ENCODE results near the gene CHAD. TPM values are rescaled to one million over a fixed set of nuclear protein-coding genes. Genes with fewer than 3 reads are reported as not detected.

Gene CHAD
- total and polyA plus RNA-seq, 2 of the 13 experiments (the other 11 are each of a cell fraction or from before 2014, with no cell fraction given): 1.4 TPM; not detected in 1

- Histone ChIP-seq H3K79me2 (ENCODE audit: insufficient read depth, low read length) (no peaks in the 10 kb centered on the region), H4K20me1 (ENCODE audit: insufficient read depth, low read length) (no peaks in the 10 kb centered on the region), H3K36me3 (replicated peaks in 1 of 2; ENCODE audit: control insufficient read depth in 1 of 2, insufficient read depth in 2 of 2, low read length in 2 of 2) (no peaks in the 10 kb centered on the region), H3K4me3 (replicated peaks in 1 of 3; ENCODE audit: insufficient read depth in 1 of 3, low read depth in 2 of 3, low read length in 3 of 3) (no peak overlapping the region), H3K9ac (ENCODE audit: insufficient read depth, low read depth, low read length) (no peak overlapping the region), H3K27me3 (ENCODE audit: control insufficient read depth in 1 of 2, insufficient read depth in 2 of 2, low read length in 2 of 2) (no peaks in the 10 kb centered on the region; a peak in 3 of 5 replicates), H3K9me3 (ENCODE audit: low read length) (no peaks in the 10 kb centered on the region), H3K27ac (ENCODE audit: extremely low read length, insufficient read depth, low read length) (no peak overlapping the region), H3K4me1 (ENCODE audit: insufficient read depth, low read length) (peaks cover 49% of the 10 kb centered on the region), H3K4me2 (ENCODE audit: low read depth, low read length) (no peak overlapping the region), H2AFZ (ENCODE audit: low read length) (no peak overlapping the region)
- in situ Hi-C loops (cut with HindIII; ENCODE audit: extremely low pct_ligation_motif_present, low pct_unique_long_range_greater_than_20kb) (no loop called here), intact Hi-C loops (cut with micrococcal nuclease; ENCODE audit: unreplicated experiment) (no loop called here)
- ATAC-seq (no peak), FAIRE-seq (no peak), DNase-seq (ENCODE audit: low spot score) (no peak)
- 59% methylated on average over 7 of the region's 9 CpGs for WGBS (ENCODE audit: low lambda C conversion rate)
- BruUV-seq (replicated peaks): no TSS peak
- ChIA-PET CTCF (ENCODE audit: low intra/inter-chr PET ratio, low total read pairs) (no interaction called here), POLR2A (interaction anchor here (1.9 kb wide), 1 partner anchor 156 kb away, joined by 5 read pairs; the partner anchor contains the start of gene XYLT2)
- TF ChIP-seq SIX4 (CRISPR knock-in tag; IDR thresholded peaks at IDR 0.05) (no peak), ZBTB21 (CRISPR knock-in tag; IDR thresholded peaks at IDR 0.05) (no peak), THAP11 (CRISPR knock-in tag; IDR thresholded peaks at IDR 0.05) (no peak), NRL (CRISPR knock-in tag; IDR thresholded peaks at IDR 0.05; ENCODE audit: borderline replicate concordance) (0 out of 2 replicates have a peak, but pooled peaks have one; percentile 40), TOE1 (CRISPR knock-in tag; IDR thresholded peaks at IDR 0.05) (no peak), ZNF160 (CRISPR knock-in tag; IDR thresholded peaks at IDR 0.05) (no peak), JUNB (CRISPR knock-in tag; IDR thresholded peaks at IDR 0.05; ENCODE audit: borderline replicate concordance) (no peak), GMEB1 (CRISPR knock-in tag; IDR thresholded peaks at IDR 0.05; ENCODE audit: borderline replicate concordance) (no peak), ZBTB7A (CRISPR knock-in tag; IDR thresholded peaks at IDR 0.05) (no peak)
- TF ChIP-seq, protein P1, sequence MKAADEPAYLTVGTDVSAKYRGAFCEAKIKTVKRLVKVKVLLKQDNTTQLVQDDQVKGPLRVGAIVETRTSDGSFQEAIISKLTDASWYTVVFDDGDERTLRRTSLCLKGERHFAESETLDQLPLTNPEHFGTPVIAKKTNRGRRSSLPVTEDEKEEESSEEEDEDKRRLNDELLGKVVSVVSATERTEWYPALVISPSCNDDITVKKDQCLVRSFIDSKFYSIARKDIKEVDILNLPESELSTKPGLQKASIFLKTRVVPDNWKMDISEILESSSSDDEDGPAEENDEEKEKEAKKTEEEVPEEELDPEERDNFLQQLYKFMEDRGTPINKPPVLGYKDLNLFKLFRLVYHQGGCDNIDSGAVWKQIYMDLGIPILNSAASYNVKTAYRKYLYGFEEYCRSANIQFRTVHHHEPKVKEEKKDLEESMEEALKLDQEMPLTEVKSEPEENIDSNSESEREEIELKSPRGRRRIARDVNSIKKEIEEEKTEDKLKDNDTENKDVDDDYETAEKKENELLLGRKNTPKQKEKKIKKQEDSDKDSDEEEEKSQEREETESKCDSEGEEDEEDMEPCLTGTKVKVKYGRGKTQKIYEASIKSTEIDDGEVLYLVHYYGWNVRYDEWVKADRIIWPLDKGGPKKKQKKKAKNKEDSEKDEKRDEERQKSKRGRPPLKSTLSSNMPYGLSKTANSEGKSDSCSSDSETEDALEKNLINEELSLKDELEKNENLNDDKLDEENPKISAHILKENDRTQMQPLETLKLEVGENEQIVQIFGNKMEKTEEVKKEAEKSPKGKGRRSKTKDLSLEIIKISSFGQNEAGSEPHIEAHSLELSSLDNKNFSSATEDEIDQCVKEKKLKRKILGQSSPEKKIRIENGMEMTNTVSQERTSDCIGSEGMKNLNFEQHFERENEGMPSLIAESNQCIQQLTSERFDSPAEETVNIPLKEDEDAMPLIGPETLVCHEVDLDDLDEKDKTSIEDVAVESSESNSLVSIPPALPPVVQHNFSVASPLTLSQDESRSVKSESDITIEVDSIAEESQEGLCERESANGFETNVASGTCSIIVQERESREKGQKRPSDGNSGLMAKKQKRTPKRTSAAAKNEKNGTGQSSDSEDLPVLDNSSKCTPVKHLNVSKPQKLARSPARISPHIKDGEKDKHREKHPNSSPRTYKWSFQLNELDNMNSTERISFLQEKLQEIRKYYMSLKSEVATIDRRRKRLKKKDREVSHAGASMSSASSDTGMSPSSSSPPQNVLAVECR (CRISPR knock-in tag; IDR thresholded peaks at IDR 0.05; ENCODE audit: borderline replicate concordance): 0 out of 2 replicates have a peak, but pooled peaks have one; percentile 17
- TF ChIP-seq, protein P2, sequence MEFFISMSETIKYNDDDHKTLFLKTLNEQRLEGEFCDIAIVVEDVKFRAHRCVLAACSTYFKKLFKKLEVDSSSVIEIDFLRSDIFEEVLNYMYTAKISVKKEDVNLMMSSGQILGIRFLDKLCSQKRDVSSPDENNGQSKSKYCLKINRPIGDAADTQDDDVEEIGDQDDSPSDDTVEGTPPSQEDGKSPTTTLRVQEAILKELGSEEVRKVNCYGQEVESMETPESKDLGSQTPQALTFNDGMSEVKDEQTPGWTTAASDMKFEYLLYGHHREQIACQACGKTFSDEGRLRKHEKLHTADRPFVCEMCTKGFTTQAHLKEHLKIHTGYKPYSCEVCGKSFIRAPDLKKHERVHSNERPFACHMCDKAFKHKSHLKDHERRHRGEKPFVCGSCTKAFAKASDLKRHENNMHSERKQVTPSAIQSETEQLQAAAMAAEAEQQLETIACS (CRISPR knock-in tag; IDR thresholded peaks at IDR 0.05): no peak
- TF ChIP-seq, protein P3, sequence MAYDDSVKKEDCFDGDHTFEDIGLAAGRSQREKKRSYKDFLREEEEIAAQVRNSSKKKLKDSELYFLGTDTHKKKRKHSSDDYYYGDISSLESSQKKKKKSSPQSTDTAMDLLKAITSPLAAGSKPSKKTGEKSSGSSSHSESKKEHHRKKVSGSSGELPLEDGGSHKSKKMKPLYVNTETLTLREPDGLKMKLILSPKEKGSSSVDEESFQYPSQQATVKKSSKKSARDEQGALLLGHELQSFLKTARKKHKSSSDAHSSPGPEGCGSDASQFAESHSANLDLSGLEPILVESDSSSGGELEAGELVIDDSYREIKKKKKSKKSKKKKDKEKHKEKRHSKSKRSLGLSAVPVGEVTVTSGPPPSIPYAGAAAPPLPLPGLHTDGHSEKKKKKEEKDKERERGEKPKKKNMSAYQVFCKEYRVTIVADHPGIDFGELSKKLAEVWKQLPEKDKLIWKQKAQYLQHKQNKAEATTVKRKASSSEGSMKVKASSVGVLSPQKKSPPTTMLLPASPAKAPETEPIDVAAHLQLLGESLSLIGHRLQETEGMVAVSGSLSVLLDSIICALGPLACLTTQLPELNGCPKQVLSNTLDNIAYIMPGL (CRISPR knock-in tag; IDR thresholded peaks at IDR 0.05; ENCODE audit: borderline replicate concordance in 1 of 2, low read depth in 1 of 2): no peak
Measured at GRCh38 chr17:50502301-50502990, 33.8 kb upstream of the CHAD start.
